Measurements from ENCODE around the gene SCOC.
"Not testable (repeated sequence)": the region's sequence is repeated elsewhere in the genome, so short reads cannot be mapped to it uniquely, and the experiment has no call there.

SCOC gene

GRCh38 chr4:140363051-140363450, 10.4 kb upstream of the SCOC start:
- DNase-seq: no peak

- no peak for DNase-seq
These were observed 9.9 kb upstream of the SCOC start for GRCh38 chr4:140363558-140363957.

- DNase-seq: no peak
These were observed 5.7 kb upstream of the SCOC start for GRCh38 chr4:140367738-140368137.

- no peak for DNase-seq
These were observed 4.8 kb upstream of the SCOC start for GRCh38 chr4:140368686-140369085.

GRCh38 chr4:140372751-140373327, 607 bp upstream of the SCOC start:
- DNase-seq: peak; percentile 54

- no peak for DNase-seq
These were observed 658 bp downstream of the SCOC start for GRCh38 chr4:140374130-140374477.

- DNase-seq: no peak
These were observed 9.3 kb downstream of the SCOC start for GRCh38 chr4:140382732-140383131.

- no peak for DNase-seq
These were observed 14.6 kb downstream of the SCOC start for GRCh38 chr4:140388015-140388414.

- no peak for DNase-seq
These were observed 22.2 kb downstream of the SCOC start for GRCh38 chr4:140395668-140396067.

GRCh38 chr4:140400111-140400510, 26.7 kb downstream of the SCOC start:
- DNase-seq: no peak

GRCh38 chr4:140406292-140406691, 32.8 kb downstream of the SCOC start:
- no peak for DNase-seq

GRCh38 chr4:140408974-140409373, 35.5 kb downstream of the SCOC start:
- no peak for DNase-seq

GRCh38 chr4:140413130-140413969, 39.9 kb downstream of the SCOC start:
- DNase-seq: not testable (repeated sequence)

- no peak for DNase-seq
These were observed 49.7 kb downstream of the SCOC start for GRCh38 chr4:140423106-140423505.

- DNase-seq: no peak
These were observed 53.2 kb downstream of the SCOC start for GRCh38 chr4:140426610-140427105.

- peak; percentile 16 for DNase-seq
These were observed 53.9 kb downstream of the SCOC start, which contains the start of gene CLGN for GRCh38 chr4:140427106-140427918. Gene CLGN, minus strand, starts transcription at chr4:140427648. Its CDS starts 14,570 bp downstream, at chr4:140413078.

GRCh38 chr4:140427919-140428471, 54.5 kb downstream of the SCOC start:
- DNase-seq: no peak

All from CD4-positive, alpha-beta T cell treated with Interleukin-21 for 1 hour (primary cell).